Esophagus muscularis mucosa (tissue), 4 donors: ENCODE results near the gene CYP26B1. TPM values are rescaled to one million over a fixed set of nuclear protein-coding genes. Genes with fewer than 3 reads are reported as not detected.
A peak's percentile ranks its signal among the peaks of the same experiment; 100 is the strongest.

Experiments used
- DNase-seq: peaks from one replicate; pipeline ENCODE4 v3.0.0-alpha.2; 2017; ENCODE audit errors: extremely low spot score
- H3K27ac ChIP-seq, 4 donors: fragments of 200-600 bp; sonication (generic); replicated peaks in 1 of 4; 1 replicate in 3 of 4; 2 replicates in 1 of 4; pipeline ENCODE4 v1.5.1; 2016 to 2019; ENCODE audit warnings: mild to moderate bottlenecking in 1 of 4
- H3K27me3 ChIP-seq, 4 donors: fragments of 200-600 bp; sonication (generic); one replicate each; pipeline versions ENCODE4 v1.5.1 to v1.6.0; 2016 to 2019
- H3K36me3 ChIP-seq, 4 donors: fragments of 200-600 bp; sonication (generic); one replicate each; pipeline ENCODE4 v1.5.1; 2016 to 2019
- H3K4me1 ChIP-seq, 4 donors: fragments of 200-600 bp; sonication (generic); one replicate each; pipeline ENCODE4 v1.5.1; 2016 to 2019
- H3K4me3 ChIP-seq, 4 donors: fragments of 200-600 bp; sonication (generic); 1 replicate in 2 of 4; 2 replicates in 2 of 4; pipeline ENCODE4 v1.5.1; 2016 to 2019; ENCODE audit warnings: mild to moderate bottlenecking in 4 of 4, moderate library complexity in 1 of 4
- H3K9me3 ChIP-seq, 4 donors: fragments of 200-600 bp; sonication (generic); 1 replicate in 3 of 4; 2 replicates in 1 of 4; pipeline ENCODE4 v1.5.1; 2016 to 2019
- EP300 ChIP-seq: sonication (generic); formaldehyde crosslinking; IDR thresholded peaks from one replicate; pipeline ENCODE4 v1.6.1; 2017; ENCODE audit warnings: antibody characterized with exemption
- POLR2A ChIP-seq: fragments of 450-650 bp; IDR thresholded peaks from one replicate; pipeline ENCODE4 v1.6.1; 2017; ENCODE audit warnings: antibody characterized with exemption, moderate library complexity, mild to moderate bottlenecking, low read depth
- POLR2AphosphoS5 ChIP-seq, 2 donors: sonication (generic); formaldehyde crosslinking; IDR thresholded peaks; one replicate each; pipeline ENCODE4 v1.6.1; 2017; ENCODE audit warnings: antibody characterized with exemption in 2 of 2
- WGBS: methylation state at CpG from one replicate; pipeline ENCODE4 v1.1.5; 2018; 5-methylcytosine and 5-hydroxymethylcytosine counted together
- intact Hi-C: fragments of 100-400 bp; cut with DNase I; formaldehyde crosslinking; loops from one replicate; pipeline ENCODE4 v1.15.1; 2023
- total RNA-seq, 4 donors: library from RNA; depleted of rRNA; stranded (reverse); fragments of >200 nt; gene quantifications; one replicate each; pipeline versions ENCODE4 v1.1.0 to v1.2.1, GENCODE V29; 2016
- TF ChIP-seq, protein P1 (sequence below), 3 experiments: fragments of 200-600 bp in 2 of 3; fragments of 450-650 bp in 1 of 3; sonication (generic) in 2 of 3; IDR thresholded peaks; one replicate each; pipeline ENCODE4 v1.5.1; 2017 to 2019; ENCODE audit warnings: antibody characterized with exemption in 3 of 3, mild to moderate bottlenecking in 2 of 3, moderate library complexity in 1 of 3

Gene CYP26B1
- total RNA-seq, 4 donors from 2014 or later = 1.2 to 3.6 (median 2.4) TPM

DNA sequence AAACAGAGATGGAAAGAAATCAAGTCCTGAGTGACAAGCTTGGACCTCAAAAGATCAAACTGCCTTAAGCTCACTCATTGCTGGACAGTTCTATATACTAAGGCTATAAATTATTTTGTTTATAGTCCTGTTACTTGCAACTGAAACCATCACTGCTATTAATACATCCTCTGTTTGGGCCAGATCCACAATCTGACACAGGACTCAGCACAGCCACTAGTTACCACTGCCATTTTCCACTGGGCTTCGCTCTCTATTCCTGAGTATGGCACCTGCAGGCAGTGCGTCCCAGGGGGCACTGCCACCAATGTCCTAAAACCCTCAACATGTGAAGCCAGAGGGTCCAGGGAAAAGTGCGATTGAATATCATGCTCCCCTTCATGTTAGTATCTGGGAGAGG lies 52.3 kb downstream of the CYP26B1 start:
- no peak overlapping the region for H3K4me3 ChIP-seq
- no peak for TF ChIP-seq POLR2A
- TF ChIP-seq, protein P1, sequence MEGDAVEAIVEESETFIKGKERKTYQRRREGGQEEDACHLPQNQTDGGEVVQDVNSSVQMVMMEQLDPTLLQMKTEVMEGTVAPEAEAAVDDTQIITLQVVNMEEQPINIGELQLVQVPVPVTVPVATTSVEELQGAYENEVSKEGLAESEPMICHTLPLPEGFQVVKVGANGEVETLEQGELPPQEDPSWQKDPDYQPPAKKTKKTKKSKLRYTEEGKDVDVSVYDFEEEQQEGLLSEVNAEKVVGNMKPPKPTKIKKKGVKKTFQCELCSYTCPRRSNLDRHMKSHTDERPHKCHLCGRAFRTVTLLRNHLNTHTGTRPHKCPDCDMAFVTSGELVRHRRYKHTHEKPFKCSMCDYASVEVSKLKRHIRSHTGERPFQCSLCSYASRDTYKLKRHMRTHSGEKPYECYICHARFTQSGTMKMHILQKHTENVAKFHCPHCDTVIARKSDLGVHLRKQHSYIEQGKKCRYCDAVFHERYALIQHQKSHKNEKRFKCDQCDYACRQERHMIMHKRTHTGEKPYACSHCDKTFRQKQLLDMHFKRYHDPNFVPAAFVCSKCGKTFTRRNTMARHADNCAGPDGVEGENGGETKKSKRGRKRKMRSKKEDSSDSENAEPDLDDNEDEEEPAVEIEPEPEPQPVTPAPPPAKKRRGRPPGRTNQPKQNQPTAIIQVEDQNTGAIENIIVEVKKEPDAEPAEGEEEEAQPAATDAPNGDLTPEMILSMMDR (IDR thresholded peaks at IDR 0.05) = no peak
- no peak for TF ChIP-seq EP300
- TF ChIP-seq POLR2AphosphoS5 (IDR thresholded peaks at IDR 0.05) = no peak
- peaks cover 0 to 11% (median 0%) of the 10 kb centered on the region in 4 donors for H3K27me3 ChIP-seq
- no peaks in the 10 kb centered on the region for H3K9me3 ChIP-seq
- H3K27ac ChIP-seq = no peak overlapping the region
- no peaks in the 10 kb centered on the region for H3K36me3 ChIP-seq
- no peak for DNase-seq
- whole genome bisulfite sequencing = 84% methylated on average over 3 of the region's 3 CpGs
- intact Hi-C loops = no loop called here
- no peaks in the 10 kb centered on the region for H3K4me1 ChIP-seq

DNA sequence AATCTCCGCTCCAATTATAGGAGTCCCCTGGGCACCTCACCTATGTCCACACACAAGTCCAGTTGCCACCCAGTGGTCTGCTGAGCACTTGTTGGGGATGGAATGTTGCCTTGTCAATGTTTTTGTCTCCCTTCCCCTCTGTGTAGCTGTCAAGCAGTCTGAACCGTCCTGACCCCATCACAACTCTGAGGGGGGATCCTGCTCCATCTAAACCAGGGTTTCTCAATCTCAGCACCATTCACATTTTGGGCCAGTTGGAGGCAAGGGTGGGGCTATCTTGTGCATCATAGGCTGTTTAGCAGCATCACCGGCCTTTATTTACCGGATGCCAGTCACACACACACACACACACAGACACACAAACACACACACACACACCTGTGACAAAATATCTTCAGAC lies 53.0 kb downstream of the CYP26B1 start:
- H3K9me3 ChIP-seq = no peaks in the 10 kb centered on the region
- H3K27ac ChIP-seq = no peak overlapping the region
- H3K27me3 ChIP-seq = peaks cover 0 to 16% (median 0%) of the 10 kb centered on the region in 4 donors
- no peaks in the 10 kb centered on the region for H3K36me3 ChIP-seq
- no peak overlapping the region for H3K4me3 ChIP-seq
- H3K4me1 ChIP-seq = no peaks in the 10 kb centered on the region
- intact Hi-C loops = no loop called here
- DNase-seq = peak; percentile 82
- 91% methylated on average over 4 of the region's 4 CpGs for WGBS
- no peak for TF ChIP-seq POLR2AphosphoS5 (IDR thresholded peaks at IDR 0.05)
- TF ChIP-seq, protein P1 (IDR thresholded peaks at IDR 0.05) = no peak
- TF ChIP-seq POLR2A = no peak
- no peak for TF ChIP-seq EP300

DNA sequence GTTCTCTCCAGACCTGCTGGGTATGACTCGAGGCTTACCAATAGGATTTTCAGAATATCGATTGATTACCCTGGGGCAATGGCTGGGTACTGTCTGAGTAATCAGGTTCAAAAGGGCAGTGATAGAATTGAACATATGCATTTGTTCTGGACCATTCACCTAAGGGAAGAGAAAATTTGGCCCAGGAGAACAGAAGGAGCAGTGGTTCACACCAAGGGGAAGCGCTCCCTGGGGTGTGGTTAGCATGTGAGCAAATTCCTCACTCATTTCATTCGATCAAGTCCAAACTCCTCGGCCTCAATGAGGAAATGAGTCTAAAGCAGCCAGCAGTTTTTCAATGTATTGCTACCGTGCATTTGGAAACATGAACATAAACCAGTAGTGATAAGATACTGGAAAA lies 55.6 kb downstream of the CYP26B1 start:
- Histone ChIP-seq H3K36me3 (no peaks in the 10 kb centered on the region), H3K9me3 (no peaks in the 10 kb centered on the region), H3K4me3 (no peak overlapping the region), H3K27ac (no peak overlapping the region), H3K27me3 (peaks cover 0 to 10% (median 0%) of the 10 kb centered on the region in 4 donors), H3K4me1 (no peaks in the 10 kb centered on the region)
- intact Hi-C loops = no loop called here
- 80% methylated on average over 6 of the region's 6 CpGs for WGBS
- TF ChIP-seq, protein P1 (IDR thresholded peaks at IDR 0.05) = no peak
- TF ChIP-seq EP300 (no peak), POLR2A (no peak), POLR2AphosphoS5 (IDR thresholded peaks at IDR 0.05) (no peak)
- no peak for DNase-seq

DNA sequence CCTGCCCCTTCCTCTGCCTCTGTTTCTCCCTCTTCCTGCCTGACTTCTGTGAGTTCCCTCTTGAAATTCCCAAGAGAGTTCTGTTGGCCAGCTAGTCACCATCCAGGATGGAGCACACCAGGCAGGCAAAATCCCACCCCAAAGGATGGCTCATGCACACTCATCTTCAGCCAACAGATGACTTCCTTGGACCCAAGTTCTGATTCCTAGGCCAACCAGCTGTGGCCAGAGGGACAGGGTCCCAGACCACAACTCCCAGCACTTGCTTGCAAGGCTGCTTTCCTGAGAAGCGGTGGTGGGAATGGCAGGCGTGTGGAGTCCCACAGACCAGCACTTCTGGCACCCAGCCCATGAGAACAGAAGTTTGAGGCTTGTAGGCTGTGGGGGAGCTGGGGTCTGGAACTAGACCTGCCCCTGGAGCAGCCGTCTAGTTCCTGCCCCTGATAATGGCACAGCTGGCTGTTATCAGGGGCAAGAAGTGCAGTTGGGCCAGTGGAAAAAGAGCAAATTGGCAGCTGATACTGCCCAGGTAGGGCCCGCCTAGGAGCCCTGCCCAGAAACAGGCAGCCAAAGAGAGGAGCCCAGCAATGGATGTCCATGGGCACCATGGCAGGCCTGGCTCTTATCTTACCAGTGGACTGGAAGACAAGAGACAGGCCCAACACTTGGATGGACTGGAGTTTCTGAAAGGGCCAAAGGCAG lies 56.7 kb downstream of the CYP26B1 start:
- 100% methylated on average over 1 of the region's 4 CpGs for WGBS
- DNase-seq = peak; percentile 74
- peaks cover 0 to 10% (median 0%) of the 10 kb centered on the region in 4 donors for H3K27me3 ChIP-seq
- H3K27ac ChIP-seq = no peak overlapping the region
- H3K9me3 ChIP-seq = no peaks in the 10 kb centered on the region
- no peak overlapping the region for H3K4me3 ChIP-seq
- no peak for TF ChIP-seq EP300
- TF ChIP-seq, protein P1 (IDR thresholded peaks at IDR 0.05) = no peak
- no peak for TF ChIP-seq POLR2A
- TF ChIP-seq POLR2AphosphoS5 (IDR thresholded peaks at IDR 0.05) = no peak
- no peaks in the 10 kb centered on the region for H3K4me1 ChIP-seq
- H3K36me3 ChIP-seq = no peaks in the 10 kb centered on the region
- intact Hi-C loops = no loop called here
